Retinal pigment epithelial cell (primary cell): Measurements from ENCODE around the gene ADAMTS9.

ENCODE experiments used
- DNase-seq: peaks from one replicate; pipeline ENCODE4 v3.0.0-alpha.2; 2010; ENCODE audit warnings: low read depth
- H3K4me3 ChIP-seq: 2 replicates; pipeline ENCODE4 v1.5.1; 2011; ENCODE audit warnings: mild to moderate bottlenecking, low read length, control low read depth, moderate library complexity
- CTCF ChIP-seq: conservative IDR thresholded peaks from 2 replicates; pipeline ENCODE4 v1.5.1; 2011; ENCODE audit warnings: low read depth, low read length, control low read depth, inconsistent platforms

Gene ADAMTS9

GRCh38 chr3:64620020-64620419 lies 67.8 kb downstream of the ADAMTS9 start:
- no peak for DNase-seq
- H3K4me3 ChIP-seq, result no peak overlapping the region
- no peak for TF ChIP-seq CTCF

GRCh38 chr3:64619216-64619615 lies 68.6 kb downstream of the ADAMTS9 start:
- TF ChIP-seq CTCF, result no peak
- H3K4me3 ChIP-seq, result no peak overlapping the region
- no peak for DNase-seq

GRCh38 chr3:64617610-64618009 lies 70.2 kb downstream of the ADAMTS9 start:
- no peak for TF ChIP-seq CTCF
- no peak overlapping the region for H3K4me3 ChIP-seq
- DNase-seq, result no peak

GRCh38 chr3:64616953-64617352 lies 70.8 kb downstream of the ADAMTS9 start:
- H3K4me3 ChIP-seq, result no peak overlapping the region
- no peak for TF ChIP-seq CTCF
- no peak for DNase-seq

- H3K4me3 ChIP-seq, result no peak overlapping the region
- no peak for DNase-seq
- TF ChIP-seq CTCF, result no peak
These were observed 74.8 kb downstream of the ADAMTS9 start for GRCh38 chr3:64612916-64613526.

GRCh38 chr3:64612082-64612860 lies 75.5 kb downstream of the ADAMTS9 start:
- no peak overlapping the region for H3K4me3 ChIP-seq
- TF ChIP-seq CTCF, result no peak
- DNase-seq, result no peak

- DNase-seq, result no peak
- H3K4me3 ChIP-seq, result no peak overlapping the region
- no peak for TF ChIP-seq CTCF
These were observed 79.1 kb downstream of the ADAMTS9 start for GRCh38 chr3:64608741-64609140.
